Activated gamma-delta T cell treated with anti-CD3 and anti-CD28 coated beads, Interleukin-2, amount 50 U/mL, for 16 hours (primary cell): ENCODE results near the gene C4BPB.
"Not testable (repeated sequence)": the region's sequence is repeated elsewhere in the genome, so short reads cannot be mapped to it uniquely, and the experiment has no call there.

Experiments
- DNase-seq: peaks from one replicate; pipeline ENCODE4 v3.0.0-alpha.2; 2020; ENCODE audit warnings: low read depth

Gene C4BPB, protein sequence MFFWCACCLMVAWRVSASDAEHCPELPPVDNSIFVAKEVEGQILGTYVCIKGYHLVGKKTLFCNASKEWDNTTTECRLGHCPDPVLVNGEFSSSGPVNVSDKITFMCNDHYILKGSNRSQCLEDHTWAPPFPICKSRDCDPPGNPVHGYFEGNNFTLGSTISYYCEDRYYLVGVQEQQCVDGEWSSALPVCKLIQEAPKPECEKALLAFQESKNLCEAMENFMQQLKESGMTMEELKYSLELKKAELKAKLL

DNA sequence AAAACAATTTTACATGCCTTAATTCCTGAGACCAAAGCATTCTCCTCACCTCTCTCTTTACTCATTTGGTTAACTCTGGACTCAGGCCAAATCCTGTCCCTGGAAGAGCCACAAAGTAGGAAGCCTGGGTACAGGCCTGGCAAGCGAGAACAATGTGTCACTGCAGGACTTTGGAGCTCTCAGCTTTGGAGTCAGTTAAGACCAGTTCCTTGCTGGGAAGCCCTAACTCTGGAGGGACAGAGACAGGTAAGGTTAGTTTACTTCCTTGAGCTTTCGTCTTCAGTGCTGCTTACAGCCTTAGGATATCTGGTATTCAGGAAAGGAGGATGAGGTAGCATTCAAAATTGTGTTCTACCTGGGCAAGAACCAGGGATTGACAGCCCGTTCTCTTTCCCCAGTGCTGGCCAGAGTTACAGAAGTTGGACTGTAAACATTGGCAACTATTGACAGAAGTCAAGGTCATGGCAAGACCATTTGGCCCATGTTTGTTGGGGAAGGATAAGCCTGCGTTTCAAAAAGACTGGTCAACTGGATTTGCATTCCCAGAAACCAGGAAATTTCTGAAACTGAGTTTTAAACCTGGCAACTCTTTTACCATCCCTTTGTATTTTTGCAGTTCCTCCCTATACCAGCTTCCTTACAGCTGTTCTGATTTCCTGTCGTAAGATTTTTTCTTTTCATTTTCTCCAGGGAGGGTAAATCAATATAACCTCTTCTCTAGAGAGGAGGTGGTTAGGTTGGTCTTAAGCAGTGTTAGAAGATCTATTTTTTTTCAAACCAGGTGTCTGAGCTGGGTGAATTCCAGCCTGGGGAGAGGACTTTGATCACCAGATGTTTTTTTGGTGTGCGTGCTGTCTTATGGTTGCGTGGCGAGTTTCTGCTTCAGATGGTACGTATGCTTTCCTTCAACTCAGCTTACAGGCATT, at the start of gene C4BPB:
Gene C4BPB, plus strand, starts transcription at position 160 of the 926 bp plus-strand sequence. Its CDS starts 672 bp downstream, at position 832.
- DNase-seq: no peak

DNA sequence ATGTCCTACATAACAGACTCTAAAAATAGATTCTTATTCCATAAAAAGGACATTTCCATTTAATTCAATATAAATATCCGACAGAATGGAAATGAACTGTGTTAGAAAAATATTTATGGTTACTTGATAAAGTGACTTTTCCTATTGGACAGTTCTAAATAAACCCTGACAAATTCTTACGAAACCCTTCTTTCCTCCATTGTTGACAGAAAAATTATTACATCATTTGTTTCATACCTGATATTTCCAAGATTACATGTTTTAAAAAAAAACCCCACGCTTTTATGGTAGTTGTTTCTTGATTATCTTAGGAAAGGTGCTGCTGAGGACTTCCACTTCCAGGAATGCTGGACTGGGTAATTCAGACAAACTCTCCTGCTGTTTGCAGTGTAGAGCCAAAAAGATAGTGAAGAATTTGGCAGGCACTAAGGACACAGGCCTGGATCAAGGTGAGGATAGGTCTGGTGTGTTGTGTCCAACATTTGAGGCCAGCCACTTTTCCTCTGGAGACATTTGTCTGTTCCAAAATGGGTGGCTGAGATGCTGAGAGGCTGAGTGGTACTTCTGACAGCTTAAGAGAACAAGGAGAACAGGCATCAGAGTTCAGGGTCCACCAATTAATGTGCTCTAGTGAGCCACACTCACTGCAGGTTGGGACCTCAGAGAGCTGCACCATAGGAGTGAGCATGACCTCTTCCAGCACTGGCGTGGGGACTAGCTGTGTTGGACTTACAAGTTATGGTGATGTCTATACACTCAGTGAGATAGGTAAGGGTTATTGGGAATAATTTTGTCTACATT, 49.1 kb upstream of the C4BPB start:
- no peak for DNase-seq

DNA sequence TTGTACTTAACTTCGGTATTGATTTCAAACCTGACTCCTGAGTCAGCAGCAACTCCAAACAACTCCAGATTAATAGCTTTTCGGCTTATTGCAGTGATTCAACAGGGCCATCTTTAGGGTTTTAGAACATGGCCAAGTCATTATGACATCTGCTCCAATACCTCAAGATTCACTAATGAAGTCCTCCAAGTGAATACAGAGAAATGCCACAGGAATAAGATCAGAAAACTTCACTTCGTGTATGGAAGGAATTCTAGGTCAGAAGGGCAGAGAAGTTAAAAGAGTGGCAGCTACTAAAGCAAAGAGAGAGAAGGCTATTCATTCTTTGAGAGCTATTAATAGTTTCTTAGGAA, 48.5 kb upstream of the C4BPB start:
- no peak for DNase-seq

DNA sequence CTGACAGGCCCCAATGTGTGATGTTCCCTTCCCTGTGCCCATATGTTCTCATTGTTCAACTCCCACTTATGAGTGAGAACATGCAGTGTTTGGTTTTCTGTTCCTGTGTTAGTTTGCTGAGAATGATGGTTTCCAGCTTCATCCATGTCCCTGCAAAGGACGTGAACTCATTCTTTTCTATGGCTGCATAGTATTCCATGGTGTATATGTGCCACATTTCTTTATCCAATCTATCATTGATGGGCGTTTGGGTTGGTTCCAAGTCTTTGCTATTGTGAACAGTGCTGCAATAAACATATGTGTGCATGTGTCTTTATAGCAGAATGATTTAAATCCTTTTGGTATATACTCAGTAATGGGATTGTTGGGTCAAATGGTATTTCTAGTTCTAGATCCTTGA, 47.3 kb upstream of the C4BPB start:
- not testable (repeated sequence) for DNase-seq

DNA sequence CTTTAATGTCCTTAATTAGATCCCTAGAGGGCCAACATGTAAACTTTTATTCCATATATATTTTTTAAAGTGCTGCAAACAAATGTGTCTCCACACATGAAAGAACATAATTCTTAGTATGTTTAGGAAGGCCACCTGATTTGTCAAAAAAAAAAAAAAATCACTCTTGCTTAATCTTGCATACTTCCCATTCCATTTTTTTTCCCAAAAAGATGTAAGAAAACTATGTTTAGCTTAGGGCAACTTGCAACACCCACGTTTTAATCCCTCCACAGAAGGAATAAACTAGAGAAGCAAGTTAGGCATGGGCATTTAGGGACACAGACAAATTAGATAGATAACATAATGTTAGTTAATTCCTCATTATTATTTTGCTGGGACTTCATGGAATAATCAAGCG, 43.2 kb upstream of the C4BPB start:
- no peak for DNase-seq

DNA sequence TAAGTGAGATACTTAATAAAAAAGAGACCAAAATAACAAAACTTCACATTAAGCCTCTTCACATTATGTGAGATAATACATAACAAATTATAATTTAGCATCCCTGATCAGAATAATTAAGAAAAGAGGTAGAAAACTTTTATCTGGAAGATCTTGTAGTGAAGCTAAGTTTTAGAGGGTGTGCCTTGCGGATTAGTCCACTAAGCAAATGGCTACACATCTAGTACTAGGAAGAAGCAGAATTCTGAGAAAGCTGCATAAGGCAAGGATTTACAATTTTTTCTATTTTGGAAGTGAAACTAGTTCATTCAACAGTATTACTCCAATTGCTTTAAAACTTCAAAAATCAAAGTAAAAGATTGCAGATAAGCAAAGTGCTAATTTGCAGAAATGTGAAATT, 41.2 kb upstream of the C4BPB start:
- no peak for DNase-seq

DNA sequence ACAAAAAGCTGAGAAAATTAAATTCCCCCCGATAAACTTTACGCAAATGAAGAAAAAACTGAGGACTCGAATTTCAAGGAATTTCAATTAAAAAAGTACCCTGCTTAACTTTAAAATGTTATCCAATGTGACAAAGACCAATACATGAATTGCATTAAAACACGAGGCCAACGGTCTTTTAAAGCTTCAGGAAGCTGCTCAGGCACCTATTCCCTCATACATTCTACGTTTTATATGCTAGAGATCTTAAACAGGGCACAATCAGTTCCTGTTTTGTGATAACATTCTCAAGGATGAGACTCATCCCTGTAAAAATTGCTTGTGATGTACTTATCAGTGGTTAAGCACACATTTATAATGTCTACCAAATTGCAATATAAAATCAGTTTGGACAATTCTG, 40.6 kb upstream of the C4BPB start:
- DNase-seq: no peak

DNA sequence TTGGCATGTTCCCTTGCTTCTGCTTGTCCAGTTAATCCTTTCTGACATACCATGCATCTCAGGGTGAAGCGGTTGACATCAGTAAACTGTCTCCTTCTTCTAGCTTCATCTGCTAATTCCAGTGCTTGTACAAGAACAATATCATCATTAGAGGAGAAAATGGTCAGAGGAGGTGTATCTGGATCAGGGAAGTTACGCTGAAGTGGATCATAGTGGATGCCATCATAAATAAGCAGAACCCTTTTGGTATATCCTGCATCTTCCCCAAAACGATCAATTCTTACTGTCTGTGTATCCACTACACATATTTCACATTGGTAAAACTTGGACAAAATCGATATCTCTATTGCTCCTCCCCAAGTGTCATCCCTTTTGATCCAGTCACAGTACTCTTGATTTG, 39.6 kb upstream of the C4BPB start:
- DNase-seq: no peak

DNA sequence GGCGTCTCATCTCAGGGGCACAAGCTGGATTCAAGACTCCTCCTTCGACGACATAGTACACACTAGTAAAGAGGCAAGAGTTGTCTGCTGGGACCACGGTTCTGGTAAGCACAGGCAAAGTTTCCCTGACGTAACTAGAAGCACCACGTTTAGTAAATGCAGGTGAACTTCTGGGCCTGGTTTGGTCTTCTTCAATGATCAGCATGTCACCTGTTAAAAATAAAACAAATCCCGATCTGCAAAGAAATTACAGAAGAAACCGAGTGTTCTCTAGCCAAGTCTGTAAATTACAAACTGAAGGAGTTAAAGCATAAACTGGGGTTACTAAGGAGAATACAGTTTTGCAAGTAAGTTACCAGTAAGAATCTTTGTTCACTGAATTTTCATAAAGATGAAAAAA, 39.1 kb upstream of the C4BPB start:
- DNase-seq: no peak

DNA sequence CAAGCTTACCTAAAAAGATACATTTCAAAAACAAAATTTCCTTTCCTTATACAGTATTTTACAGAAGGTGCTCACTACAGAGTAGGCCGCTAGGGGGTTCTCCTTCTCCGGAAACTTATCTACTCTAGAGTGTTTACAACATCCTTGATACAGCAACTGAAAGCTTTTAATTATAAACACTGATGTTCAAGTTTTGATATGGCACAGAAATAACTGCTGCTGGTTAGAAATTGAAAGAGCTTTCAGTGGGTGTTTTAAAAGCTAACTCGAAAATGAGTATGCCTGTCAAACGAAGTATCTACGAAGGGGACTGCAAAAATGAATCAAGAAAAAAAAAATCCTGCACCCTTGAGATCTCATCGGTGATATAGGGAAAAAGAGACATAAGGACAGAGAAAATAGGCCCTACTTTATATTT, 38.7 kb upstream of the C4BPB start:
- DNase-seq: peak; percentile 30

DNA sequence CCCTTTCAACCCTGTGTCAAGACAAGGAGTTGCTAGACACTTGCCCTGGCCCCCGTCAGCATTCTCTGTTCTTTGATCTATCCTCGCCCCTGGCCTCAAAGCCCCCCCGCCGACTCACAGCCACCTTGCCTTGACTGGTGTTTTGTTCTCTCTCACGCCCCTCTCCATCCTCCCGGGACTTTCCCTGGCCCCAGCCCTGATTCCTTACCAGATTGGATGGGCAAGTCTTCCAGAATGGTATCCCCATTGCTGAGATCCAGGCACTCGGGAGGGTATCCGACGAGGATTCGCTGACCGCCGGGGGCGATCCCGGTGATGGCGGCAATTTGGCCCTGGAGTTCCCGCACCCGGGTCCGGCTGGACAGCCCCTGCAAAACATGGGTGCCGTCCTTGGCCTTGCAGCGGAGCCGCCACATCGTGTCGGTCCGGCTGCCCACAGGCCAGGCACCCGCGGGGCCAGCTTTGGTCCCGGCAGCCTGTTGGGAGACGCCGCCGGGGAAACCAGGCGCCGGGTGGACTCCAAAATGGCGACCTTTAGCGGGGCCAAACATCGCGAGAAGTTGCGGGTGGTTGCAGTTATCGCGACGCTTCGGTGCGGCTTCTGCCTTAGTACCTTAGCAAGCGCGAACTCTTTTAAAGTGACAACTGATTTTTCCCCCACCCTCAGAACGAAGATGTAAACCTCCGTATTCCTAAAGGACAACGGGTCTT, 38.0 kb upstream of the C4BPB start:
- peak; percentile 84 for DNase-seq

DNA sequence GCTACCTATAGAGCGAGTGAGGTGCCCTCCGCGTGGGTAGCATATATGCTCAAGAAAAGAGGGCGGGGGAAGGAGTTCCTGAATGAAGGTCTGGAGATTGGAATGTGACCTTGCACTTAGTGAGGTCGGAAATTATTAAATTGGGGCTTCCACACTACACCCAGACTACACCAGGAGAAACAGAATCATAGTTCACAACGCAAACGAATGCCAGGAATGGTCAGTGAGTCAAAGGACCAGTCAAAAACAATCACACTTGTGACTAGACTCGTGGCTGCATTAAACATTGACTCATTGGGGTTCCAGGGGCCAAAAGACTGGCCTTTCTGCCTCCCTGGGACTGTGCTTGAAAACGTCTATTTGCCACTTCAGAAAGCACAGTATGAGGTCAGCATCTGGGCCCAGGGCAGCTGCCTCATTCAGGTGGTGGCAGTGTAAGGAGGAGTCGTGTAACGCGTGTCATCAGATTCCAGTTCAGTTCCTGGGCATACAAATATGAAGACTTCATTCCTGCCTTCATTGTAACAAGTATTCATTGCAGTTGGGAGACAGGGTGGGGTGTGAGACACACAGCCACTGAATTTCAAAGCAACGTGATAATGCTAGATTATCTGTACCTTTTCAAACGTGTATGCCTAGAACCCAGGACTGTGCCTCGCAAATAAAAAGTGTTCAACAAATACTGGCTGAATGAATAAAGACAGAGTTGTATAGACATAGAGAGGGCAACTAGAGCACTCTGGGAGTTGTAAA, 37.3 kb upstream of the C4BPB start, which contains the start of gene YOD1:
Gene YOD1, minus strand, starts transcription at position 18 of the 753 bp plus-strand sequence. CDS start 178 bp downstream, outside the sequence.
- DNase-seq: no peak

DNA sequence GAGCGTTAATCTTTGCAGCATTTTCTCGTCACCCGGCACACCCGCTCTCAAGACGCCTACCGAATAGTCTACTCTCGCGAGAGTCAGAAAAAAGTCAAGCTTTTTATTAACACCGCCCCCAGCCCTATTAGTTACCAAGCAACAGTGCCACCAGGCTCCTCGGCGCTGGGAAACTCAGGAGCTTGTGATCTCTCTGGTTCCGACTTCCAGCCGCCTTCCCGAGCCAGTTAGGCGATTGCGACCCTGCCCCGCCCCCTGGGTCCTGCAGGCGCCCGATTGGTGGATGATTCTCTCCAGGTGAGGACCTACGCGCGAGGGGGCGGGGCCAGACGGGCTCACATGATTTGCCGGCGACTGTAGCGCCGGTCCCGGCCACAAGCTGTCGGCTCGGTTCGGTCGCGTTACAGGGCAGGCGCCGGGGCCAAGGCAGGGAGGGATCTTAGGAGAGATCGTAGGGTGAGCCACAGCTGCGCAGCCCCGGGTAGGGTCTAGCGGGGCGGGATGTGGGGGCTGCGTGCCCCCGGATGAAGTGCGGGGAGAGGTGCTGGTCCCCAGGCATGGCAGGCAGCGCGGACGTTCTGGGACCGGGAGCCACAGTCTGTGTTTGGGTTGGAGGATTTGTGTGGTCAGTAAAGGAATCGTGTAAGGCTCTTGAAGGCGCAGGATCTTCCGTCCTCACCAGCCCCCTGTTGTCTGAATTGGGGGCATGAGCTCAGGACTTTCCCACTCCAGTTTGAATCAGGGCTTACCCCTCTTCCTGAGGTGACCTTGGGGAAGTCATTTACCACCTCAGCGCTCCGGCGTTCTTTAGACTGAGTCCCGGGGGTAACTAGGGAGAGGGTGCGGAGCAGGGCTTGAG, 35.5 kb upstream of the C4BPB start, which contains the start of gene PFKFB2:
Gene PFKFB2, plus strand, starts transcription at position 365 of the 859 bp plus-strand sequence. CDS start 1,443 bp downstream, outside the sequence.
- DNase-seq: peak; percentile 85

DNA sequence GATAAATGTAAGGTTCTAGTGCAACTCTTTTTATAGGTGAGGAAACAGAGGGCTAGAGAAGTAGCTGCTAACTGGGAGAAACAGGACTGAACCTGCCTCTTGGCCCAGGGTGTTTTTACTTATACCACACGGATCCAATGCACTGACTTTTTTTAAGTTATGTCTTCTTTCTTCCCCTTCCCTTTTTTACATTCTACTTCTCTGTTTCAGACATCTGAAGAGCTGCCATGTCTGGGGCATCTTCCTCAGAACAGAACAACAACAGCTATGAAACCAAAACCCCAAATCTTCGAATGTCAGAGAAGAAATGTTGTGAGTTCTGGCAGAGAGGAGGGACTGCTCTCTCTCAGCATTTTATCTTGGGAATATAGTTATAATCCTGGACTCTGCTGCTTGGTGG, 34.2 kb upstream of the C4BPB start:
- DNase-seq: no peak

DNA sequence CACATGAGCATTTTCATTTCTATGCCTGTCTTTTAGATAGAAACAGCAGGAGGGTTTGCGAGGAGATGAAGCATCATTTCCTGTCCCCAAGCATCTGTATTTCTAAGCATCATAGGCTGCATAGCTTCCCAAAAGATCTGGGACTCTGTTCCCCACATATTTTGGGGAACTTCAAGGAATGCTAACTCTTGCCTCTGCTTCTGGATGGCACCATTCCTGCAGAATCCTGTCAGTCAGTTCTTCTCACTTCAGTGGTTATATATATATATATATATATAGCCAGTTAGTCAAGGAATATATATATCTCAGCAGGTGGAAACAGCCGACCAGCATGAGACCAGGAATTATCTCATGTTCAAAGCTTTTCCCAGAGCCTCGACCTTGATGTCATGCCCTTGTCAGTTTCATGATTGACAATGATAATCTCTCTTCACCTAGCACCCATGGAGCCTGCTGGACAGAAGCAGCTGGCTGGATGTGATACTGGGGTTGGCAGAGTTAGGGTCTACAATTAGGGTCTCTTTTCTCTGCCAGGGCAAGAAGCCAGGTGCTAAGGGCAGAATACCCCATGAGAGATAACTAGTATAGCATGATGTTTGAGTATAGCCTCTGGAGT, 33.2 kb upstream of the C4BPB start:
- DNase-seq: no peak

DNA sequence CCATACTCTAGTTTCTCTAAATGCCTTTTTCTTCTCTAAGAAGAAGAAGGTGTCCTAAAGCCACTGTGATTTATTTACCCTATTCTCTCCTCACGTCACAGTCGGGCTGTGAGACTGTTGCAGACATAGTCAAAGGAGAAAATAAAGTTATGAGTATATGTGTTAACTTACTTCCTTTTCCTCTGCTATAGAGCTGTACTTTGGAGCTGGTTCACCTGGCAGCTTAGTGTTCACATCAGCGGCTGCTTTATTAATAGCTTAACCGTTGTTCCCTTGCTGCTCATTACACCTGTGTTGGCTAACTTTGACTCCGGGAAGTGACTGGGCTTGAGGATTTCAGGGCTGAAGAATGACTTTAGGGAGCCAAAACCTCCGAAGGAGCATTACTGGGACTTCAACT, 32.0 kb upstream of the C4BPB start:
- no peak for DNase-seq

DNA sequence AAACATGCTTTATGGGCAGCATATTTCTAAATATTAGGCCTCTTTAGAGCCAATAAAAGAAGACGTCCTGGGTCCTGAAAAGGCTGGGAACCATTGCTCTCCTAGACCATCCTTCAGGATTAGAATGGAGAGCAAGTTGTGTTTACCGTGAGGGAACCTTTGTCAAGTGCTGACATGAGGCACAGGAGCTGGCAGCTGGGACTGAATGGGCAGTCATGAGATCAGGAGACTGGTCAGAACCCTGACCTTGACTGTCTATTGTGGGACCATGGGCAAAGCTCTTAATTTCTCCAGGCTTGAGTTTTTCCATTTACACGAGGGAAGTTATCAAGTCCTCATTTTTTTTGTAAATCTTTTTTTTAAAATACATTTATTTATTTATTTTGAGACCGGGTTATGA, 30.4 kb upstream of the C4BPB start:
- no peak for DNase-seq

DNA sequence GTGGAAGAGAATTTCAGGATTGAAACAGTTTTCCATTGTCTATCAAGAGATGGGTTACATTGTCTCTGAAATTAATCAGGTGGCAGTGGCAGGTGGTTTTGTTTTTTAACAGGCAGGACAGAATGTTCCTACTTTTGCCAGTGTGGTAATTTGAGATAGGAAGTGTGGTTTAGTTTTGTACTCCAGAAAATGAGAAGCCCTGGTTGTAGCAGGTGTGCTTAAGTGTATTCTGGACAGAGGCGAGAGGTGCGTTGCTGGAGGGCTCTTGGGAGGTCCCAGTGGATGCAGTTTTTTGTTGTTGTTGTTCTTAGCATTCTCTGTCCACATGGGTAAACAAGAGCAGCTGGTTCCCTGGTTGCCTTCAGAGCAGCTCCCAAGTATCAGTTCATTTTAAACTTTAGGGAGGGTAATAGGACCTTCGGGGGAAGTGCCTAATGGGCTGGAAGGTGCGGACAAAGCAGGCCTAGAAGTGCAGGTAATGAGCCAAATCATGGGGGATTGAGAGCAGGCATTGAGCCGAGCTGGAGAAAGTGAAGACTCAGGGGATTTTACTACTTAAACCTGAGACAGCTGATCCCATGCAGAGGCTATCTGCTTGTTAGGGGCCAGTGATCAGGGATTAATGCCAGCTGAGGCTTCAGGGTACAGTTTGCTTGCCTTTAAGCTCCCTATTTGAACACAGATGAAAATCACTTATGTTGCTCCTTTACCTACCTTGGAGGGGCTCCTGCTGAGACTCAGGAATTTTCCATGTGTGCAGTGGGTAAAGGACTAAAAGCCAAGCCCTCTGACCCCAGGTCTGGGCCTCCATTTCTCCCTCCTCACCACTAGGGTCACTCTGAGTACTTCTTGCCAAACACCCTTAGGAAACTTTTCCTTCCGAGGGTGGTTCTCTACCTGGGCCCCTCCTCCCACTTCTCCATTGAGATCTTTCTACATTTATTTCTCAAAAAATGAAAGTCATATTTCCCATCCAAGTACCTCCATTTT, 29.5 kb upstream of the C4BPB start:
- DNase-seq: no peak
